KBM-7 (cell line): ENCODE results near the gene MCMBP.
"Not testable (repeated sequence)": the region's sequence is repeated elsewhere in the genome, so short reads cannot be mapped to it uniquely, and the experiment has no call there.

Experiments used
- DNase-seq: peaks from one replicate; pipeline ENCODE4 v3.0.0-alpha.2; 2015
- in situ Hi-C: fragments of 300-500 bp; cut with MboI; formaldehyde crosslinking; loops from 2 replicates; pipeline ENCODE4 v1.14.3; 2020; ENCODE audit warnings: low sequenced_read_pairs, low pct_unique_long_range_greater_than_20kb, mixed read lengths

MCMBP gene

GRCh38 chr10:119886070-119886469, 13.4 kb upstream of the MCMBP start:
- in situ Hi-C loops, DNase-seq: not testable (repeated sequence)

- DNase-seq, in situ Hi-C loops: not testable (repeated sequence)
These were observed 11.4 kb upstream of the MCMBP start for GRCh38 chr10:119883901-119884611.

DNA sequence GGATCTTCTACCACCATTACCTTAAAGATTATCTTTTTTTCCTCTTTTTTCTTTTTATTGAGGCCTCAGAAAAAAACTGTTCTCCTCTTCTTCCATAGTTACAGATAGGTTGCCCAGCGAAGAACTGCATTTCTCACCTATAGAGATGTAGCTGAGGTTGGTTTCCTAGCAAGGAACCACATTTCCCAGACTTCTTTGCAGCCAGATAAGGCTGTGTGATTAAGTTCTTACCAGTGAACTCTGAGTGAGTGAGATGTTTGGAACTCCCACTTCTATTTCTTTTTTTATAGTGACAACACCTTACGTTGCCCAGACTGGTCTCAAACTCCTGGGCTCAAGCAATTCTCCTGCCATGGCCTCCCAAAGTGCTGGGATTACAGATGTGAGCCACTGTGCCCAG, 5.9 kb upstream of the MCMBP start:
- in situ Hi-C loops = no loop called here
- DNase-seq = no peak

- in situ Hi-C loops = no loop called here
- DNase-seq = peak; percentile 94
These were observed 428 bp upstream of the MCMBP start for GRCh38 chr10:119872860-119873681.

DNA sequence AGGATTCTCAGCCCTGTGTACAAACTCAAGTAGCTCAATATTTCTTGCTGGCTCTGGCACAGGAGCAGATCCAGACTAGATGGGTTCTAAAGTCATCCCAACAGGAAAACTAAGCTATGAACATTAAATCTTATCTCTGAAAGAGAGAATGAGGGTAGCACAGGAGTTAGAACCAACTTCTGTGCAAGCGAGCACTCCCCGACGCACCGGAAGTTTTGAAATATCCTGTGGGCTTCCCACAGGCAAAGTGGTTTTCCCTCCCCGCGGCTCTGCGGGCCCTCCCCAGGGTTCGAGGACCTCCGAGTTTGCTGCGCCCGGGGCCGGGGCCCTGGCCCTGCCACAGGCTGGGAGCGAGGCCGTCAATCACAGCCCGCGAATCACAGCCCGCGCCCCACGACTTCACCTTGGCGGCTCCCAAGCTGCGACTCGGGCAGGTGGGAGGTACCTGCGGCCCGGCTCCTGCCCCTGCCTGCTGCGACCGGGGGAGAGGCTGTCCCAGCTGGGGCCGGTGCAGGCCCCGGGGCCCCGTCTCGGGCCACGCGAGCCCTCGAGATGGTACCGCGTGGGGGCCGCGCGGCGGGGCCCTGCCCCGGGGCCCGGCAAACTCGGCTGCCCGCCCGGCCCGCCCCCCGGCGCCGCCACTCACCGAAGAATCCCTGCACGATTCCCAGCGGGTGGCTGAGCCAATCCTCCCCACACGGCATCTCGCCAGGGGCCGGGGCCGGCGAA, 598 bp downstream of the MCMBP start:
- in situ Hi-C loops = no loop called here
- peak; percentile 83 for DNase-seq

- in situ Hi-C loops = not testable (repeated sequence)
These were observed 3.2 kb downstream of the MCMBP start for GRCh38 chr10:119869398-119869797.

GRCh38 chr10:119867317-119867716, 5.3 kb downstream of the MCMBP start:
- DNase-seq = no peak
- in situ Hi-C loops = no loop called here

More at GRCh38 chr10:119869398-119869797, 3.2 kb downstream of the MCMBP start:
- DNase-seq = not testable (repeated sequence)

GRCh38 chr10:119865699-119866240, 6.9 kb downstream of the MCMBP start:
- no peak for DNase-seq
- in situ Hi-C loops = no loop called here

DNA sequence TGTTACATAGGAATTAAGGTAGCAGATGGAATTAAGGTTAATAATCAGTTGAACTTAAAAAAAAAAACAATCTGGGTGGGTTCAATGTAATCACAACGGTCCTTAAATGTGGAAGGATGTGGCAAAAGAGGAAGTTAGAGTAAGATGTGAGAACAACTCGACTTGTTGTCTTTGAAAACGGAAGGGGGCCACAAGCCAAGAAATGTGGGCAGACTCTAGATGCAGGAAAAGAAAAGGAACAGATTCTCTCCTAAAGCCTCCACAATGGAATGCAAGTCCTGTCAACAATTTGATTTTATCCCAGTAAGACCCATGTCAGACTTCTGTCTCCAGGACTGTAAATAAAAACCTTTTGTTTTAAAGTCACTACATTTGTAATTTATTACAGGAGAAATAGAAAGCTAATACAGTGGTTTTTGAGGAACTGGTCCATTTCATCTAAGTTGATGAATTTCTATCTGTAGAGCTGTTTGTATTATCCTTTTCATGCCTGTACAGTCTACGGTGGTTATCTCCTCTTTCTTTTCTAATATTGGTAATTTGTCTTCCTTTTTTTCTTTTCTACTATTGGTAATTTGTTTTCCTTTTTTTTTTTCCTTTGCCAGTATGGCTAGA, 8.6 kb downstream of the MCMBP start:
- DNase-seq = peak; percentile 53
- in situ Hi-C loops = no loop called here

DNA sequence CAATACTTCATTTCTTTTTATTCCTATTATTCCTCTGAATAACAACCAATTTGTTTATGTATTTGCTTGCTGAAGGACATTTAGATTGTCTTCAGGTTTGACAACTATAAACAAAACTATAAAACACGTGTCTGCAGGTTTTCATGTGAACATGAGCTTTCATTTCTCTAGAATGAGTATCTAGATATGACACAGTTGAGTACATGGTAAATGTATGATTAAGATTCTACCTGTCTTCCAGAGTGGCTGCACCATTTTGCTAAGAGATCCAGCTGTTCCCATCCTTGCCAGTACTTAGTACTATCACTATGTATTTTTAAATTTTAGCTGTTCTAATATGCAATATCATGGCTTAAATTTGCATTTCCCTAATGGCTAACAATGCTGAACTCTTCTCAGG, 10.1 kb downstream of the MCMBP start:
- no peak for DNase-seq
- in situ Hi-C loops = no loop called here

DNA sequence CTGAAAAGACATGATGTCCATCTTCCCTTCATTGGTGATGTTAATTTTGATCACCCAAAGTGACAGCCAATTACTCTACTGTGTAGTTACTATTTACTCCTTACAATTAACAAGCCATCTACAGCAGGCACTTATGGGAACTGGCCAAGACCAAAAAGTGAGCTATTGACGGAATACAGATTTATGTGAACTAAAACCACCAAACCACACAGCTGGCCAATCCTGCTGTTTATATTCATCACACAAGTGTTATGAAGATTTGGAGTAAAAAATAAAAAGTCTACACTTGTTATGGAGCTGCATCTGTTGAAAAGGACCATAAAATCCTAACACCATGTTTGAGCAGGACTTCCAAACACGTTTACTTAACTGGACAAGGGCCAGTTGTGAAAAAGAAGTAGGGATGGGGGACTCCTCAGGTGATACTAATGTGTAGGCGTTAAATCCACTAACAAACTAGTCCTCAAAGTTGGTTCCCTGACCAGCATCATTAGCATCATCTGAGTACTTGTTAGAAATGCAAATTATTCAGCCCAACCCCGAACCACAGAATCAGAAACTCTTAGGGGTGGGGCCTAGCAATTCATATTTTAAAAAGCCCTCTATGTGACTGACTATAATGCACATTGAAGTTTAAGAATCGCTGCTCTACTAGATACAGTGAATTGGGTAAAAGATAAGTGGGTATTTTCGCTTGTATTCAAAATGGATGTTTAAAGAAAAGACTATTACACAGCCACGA, 11.6 kb downstream of the MCMBP start:
- in situ Hi-C loops = no loop called here
- no peak for DNase-seq

DNA sequence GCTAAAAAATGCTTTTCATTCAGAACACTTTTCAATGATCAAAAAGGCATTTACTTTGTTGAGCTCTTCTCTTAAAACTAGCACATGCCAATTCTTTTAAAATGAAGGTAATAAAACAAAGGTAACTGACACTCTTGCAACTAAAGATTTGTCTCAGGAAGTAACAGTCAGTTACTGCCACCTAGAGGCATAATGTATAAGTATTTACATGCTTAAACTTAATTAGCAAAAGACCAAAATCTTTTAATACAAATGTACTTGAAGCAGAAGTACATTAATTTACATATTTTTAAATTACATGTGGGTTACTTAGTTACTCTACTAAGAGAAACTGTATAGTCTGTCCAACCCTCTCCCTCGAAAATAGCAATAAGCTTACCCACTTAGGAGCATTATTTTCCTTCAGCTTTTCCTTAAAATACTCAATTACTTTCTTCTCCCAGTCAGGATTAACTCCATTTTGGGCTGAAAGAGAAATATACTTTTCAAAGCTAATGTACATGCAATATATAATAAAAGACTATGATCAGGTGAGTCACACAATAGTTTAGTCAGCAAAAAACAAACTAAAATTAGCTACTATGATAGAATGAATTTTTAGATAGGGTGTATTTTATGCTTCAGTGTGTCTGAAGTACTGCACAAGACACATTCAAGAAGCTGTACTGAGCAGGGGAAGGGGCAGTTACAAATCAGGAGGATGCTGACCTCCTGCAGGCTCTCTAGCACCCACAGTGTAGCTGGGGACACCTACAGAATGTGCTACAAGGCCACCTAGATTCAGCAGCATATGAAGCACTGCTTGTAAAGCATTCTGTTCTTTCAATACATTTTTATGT, 13.0 kb downstream of the MCMBP start:
- in situ Hi-C loops = no loop called here
- DNase-seq = peak; percentile 57

DNA sequence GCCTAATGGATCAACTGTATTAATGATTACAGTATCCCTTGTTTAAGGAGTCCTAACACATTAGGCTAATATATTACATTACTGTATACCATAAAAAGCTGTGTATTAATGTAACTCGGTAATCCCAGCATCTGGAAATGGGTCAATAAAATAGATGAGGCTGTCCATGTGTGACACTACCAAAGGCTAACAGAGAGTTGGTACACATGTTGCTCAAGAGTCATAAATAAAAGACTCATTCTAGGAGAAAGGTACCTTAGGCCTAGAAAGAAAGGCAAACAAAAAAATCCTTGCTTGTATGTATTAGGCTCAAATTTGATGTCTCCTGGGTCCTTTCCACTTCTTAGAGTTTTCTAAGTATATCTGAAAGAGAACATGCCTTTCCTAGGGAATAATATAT, 14.6 kb downstream of the MCMBP start:
- in situ Hi-C loops = no loop called here
- no peak for DNase-seq

- in situ Hi-C loops = no loop called here
- DNase-seq = no peak
These were observed 19.1 kb downstream of the MCMBP start for GRCh38 chr10:119853574-119853973.

DNA sequence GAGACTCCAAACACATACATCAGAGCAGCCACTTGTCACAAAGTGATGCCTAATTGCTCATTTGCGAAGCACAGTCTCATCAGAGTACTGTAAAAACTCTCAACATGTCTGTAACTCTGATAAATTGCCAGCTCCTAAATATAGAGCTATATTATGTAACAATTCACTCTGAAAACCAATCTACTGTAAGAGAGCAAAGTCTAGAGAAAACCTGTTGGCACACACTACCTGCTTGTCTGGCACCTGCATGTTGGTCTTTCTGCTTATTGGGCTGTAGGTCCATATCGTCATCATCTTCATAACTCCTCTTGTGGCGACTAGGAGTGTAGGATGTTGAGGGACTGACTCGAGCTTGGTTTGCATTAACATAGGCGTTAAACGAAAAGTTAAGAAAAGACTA, 19.8 kb downstream of the MCMBP start:
- no peak for DNase-seq
- in situ Hi-C loops = no loop called here

DNA sequence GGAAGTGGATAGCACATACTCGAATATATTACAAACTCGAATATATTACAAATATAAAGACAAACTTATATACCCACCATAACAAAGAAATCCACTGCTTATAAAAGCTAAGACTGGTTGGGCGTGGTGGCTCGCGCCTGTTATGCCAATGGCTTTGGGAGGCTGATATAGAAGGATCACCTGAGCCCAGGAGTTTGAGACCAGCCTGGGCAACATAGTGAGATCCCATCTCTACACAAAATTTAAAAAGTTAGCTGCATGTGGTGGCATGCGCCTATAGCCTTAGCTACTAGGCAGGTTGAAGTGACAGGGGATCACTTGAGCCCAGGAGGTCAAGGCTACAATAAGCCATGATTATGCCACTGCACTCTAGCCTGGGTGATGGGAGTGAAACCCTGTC, 20.4 kb downstream of the MCMBP start:
- no peak for DNase-seq
- in situ Hi-C loops = no loop called here

- no peak for DNase-seq
- in situ Hi-C loops = no loop called here
These were observed 22.7 kb downstream of the MCMBP start for GRCh38 chr10:119849944-119850343.
